Endothelial cell of umbilical vein (primary cell): ENCODE data around the gene GSTK1. TPM values are rescaled to one million over a fixed set of nuclear protein-coding genes. Genes with fewer than 3 reads are reported as not detected.

Experiments
- BruUV-seq: library from RNA; stranded (reverse); fragments of 400-500 nt; replicated peaks from 2 replicates; lab custom pipeline; 2021; lab: Mats Ljungman, UMichigan
- CTCF ChIA-PET: fragments of 300-600, 350-600 bp; sonication (Branson Sonifier 250); formaldehyde crosslinking; loops from one replicate; lab custom pipeline; 2021; ENCODE audit warnings: antibody characterized with exemption, inconsistent platforms; lab: Charles Lee
- POLR2A ChIA-PET: fragments of 300-600, 350-600 bp; sonication (Branson Sonifier 250); formaldehyde crosslinking; loops from one replicate; lab custom pipeline; 2021; ENCODE audit warnings: antibody characterized with exemption, inconsistent platforms; lab: Charles Lee
- DNase-seq: peaks from one replicate; pipeline ENCODE4 v3.0.0-alpha.2; 2011; ENCODE audit warnings: low read depth, low spot score
- FAIRE-seq: peaks from 2 replicates; lab custom pipeline; 2011; peaks lifted over from hg19 to GRCh38; lab: Jason Lieb, UNC
- H2AFZ ChIP-seq: 2 replicates; pipeline ENCODE4 v1.6.0; 2012; ENCODE audit warnings: low read depth, low read length, control low read depth, inconsistent platforms
- H3K27ac ChIP-seq: 2 replicates; pipeline ENCODE4 v1.5.1; 2011; ENCODE audit warnings: low read depth, mild to moderate bottlenecking, control low read depth, low read length, moderate library complexity; ENCODE audit not compliant: insufficient read depth
- H3K27me3 ChIP-seq, 2 experiments: 2 replicates each; pipeline versions ENCODE4 v1.6.0 to v1.6.1; 2011; ENCODE audit warnings: low read length in 2 of 2, mixed read lengths in 1 of 2; ENCODE audit not compliant: control insufficient read depth in 2 of 2, insufficient read depth in 2 of 2
- H3K36me3 ChIP-seq, 2 experiments: 2 replicates in 1 of 2; 3 replicates in 1 of 2; pipeline ENCODE4 v1.5.1; 2011; ENCODE audit warnings: low read length in 2 of 2, mild to moderate bottlenecking in 1 of 2, moderate library complexity in 1 of 2; ENCODE audit not compliant: control insufficient read depth in 2 of 2, insufficient read depth in 2 of 2; ENCODE audit errors: extremely low read depth in 1 of 2
- H3K4me1 ChIP-seq: 3 replicates; pipeline ENCODE4 v1.5.1; 2011; ENCODE audit warnings: mild to moderate bottlenecking, low read length; ENCODE audit not compliant: control insufficient read depth, insufficient read depth; ENCODE audit errors: extremely low read depth
- H3K4me2 ChIP-seq: 2 replicates; pipeline ENCODE4 v1.6.1; 2011; ENCODE audit warnings: low read length, control low read depth, mixed read lengths; ENCODE audit not compliant: insufficient read depth
- H3K4me3 ChIP-seq, 3 experiments: fragments of 200-600 bp in 1 of 3; sonication (generic), shearing (Covaris generic) in 1 of 3; replicated peaks in 1 of 3; 2 replicates each; pipeline ENCODE4 v1.5.1; 2011 to 2016; ENCODE audit warnings: control low read depth in 3 of 3, low read length in 3 of 3, mild to moderate bottlenecking in 2 of 3, inconsistent platforms in 1 of 3, low read depth in 1 of 3, moderate library complexity in 1 of 3; ENCODE audit not compliant: insufficient read depth in 1 of 3
- H3K79me2 ChIP-seq: 2 replicates; pipeline ENCODE4 v1.6.0; 2012; ENCODE audit warnings: low read length, inconsistent platforms; ENCODE audit not compliant: control insufficient read depth, insufficient read depth
- H3K9ac ChIP-seq: replicated peaks from 2 replicates; pipeline ENCODE3; 2011; ENCODE audit warnings: low read length, control low read depth; ENCODE audit not compliant: insufficient read depth; ENCODE audit errors: extremely low read depth
- H3K9me1 ChIP-seq: replicated peaks from 3 replicates; pipeline ENCODE4 v1.6.0; 2011; ENCODE audit warnings: mild to moderate bottlenecking, low read length; ENCODE audit not compliant: control insufficient read depth, insufficient read depth; ENCODE audit errors: extremely low read depth
- H3K9me3 ChIP-seq: replicated peaks from 2 replicates; pipeline ENCODE4 v1.5.1; 2012; ENCODE audit warnings: low read length, inconsistent platforms; ENCODE audit not compliant: control insufficient read depth, insufficient read depth
- H4K20me1 ChIP-seq: replicated peaks from 2 replicates; pipeline ENCODE3; 2011; ENCODE audit warnings: mild to moderate bottlenecking, low read length; ENCODE audit not compliant: control insufficient read depth, insufficient read depth; ENCODE audit errors: extremely low read depth
- CTCF ChIP-seq, 2 donors: IDR thresholded peaks; 1 replicate in 1 of 2; 2 replicates in 1 of 2; pipeline ENCODE4 v1.5.1; 2011; ENCODE audit warnings: low read length in 2 of 2, mild to moderate bottlenecking in 2 of 2, moderate library complexity in 2 of 2, control low read depth in 1 of 2, inconsistent platforms in 1 of 2, low read depth in 1 of 2; ENCODE audit not compliant: insufficient read depth in 1 of 2; ENCODE audit errors: extremely low read depth in 1 of 2
- EZH2 ChIP-seq: IDR thresholded peaks from 2 replicates; pipeline ENCODE4 v1.6.1; 2012; ENCODE audit warnings: borderline replicate concordance, low read depth, mild to moderate bottlenecking, moderate library complexity, low read length, inconsistent platforms; ENCODE audit not compliant: severe bottlenecking
- FOS ChIP-seq: IDR thresholded peaks from 2 replicates; pipeline ENCODE4 v1.6.1; 2011; ENCODE audit warnings: mild to moderate bottlenecking, low read length, moderate library complexity, borderline replicate concordance; ENCODE audit not compliant: insufficient read depth
- GATA2 ChIP-seq: IDR thresholded peaks from 2 replicates; pipeline ENCODE4 v1.7.0; 2011; ENCODE audit warnings: low read depth, mild to moderate bottlenecking, moderate library complexity, mixed read lengths, low read length; ENCODE audit not compliant: insufficient read length, insufficient read depth
- JUN ChIP-seq: IDR thresholded peaks from 2 replicates; pipeline ENCODE4 v1.6.1; 2011; ENCODE audit warnings: borderline replicate concordance, low read depth; ENCODE audit not compliant: insufficient read length, insufficient read depth
- MYC ChIP-seq: IDR thresholded peaks from one replicate; pipeline ENCODE4 v1.6.1; 2011; ENCODE audit warnings: mild to moderate bottlenecking, low read depth, low read length
- POLR2A ChIP-seq: IDR thresholded peaks from 2 replicates; pipeline ENCODE4 v1.6.1; 2012; ENCODE audit warnings: low read depth, mild to moderate bottlenecking, control low read depth, low read length
- POLR2AphosphoS5 ChIP-seq: IDR thresholded peaks from 2 replicates; pipeline ENCODE4 v1.6.1; 2012; ENCODE audit warnings: low read depth, mild to moderate bottlenecking, control low read depth, low read length, moderate library complexity; ENCODE audit not compliant: insufficient read depth
- dilution Hi-C: fragments of 300-500 bp; cut with MboI; formaldehyde crosslinking; loops from one replicate; pipeline ENCODE4 v1.15.0; 2019; ENCODE audit warnings: low sequenced_read_pairs; ENCODE audit not compliant: extremely low pct_ligation_motif_present
- intact Hi-C: fragments of 100-400 bp; cut with micrococcal nuclease; formaldehyde crosslinking; loops from one replicate; pipeline ENCODE4 v1.10.0; 2022
- polyA plus RNA-seq, 4 experiments: library from polyadenylated mRNA; depleted of rRNA in 3 of 4; stranded (reverse) in 3 of 4; unstranded in 1 of 4; fragments of >200 nt; gene quantifications; 2 replicates each; pipeline versions ENCODE4 v1.2.1 to v1.2.3, GENCODE V29; 2011 to 2012; ENCODE audit warnings: missing spikeins in 1 of 4
- total RNA-seq: library from RNA; stranded (reverse); gene quantifications from 2 replicates; pipeline ENCODE4 v1.2.3, GENCODE V29; 2021
- TF ChIP-seq, protein P1 (sequence below): IDR thresholded peaks from 2 replicates; pipeline ENCODE4 v1.6.1; 2011; ENCODE audit not compliant: insufficient read depth, insufficient read length

Gene GSTK1
- total and polyA plus RNA-seq, 2 donors (not counting 3 experiments of a cell fraction or from before 2014, with no cell fraction given), result 119 to 132 TPM

- H3K4me3 ChIP-seq, result no peak overlapping the region
- ChIA-PET POLR2A (no interaction called here), CTCF (interaction anchor here (0.7 to 1.9 kb wide), 3 partner anchors 31 to 78 kb away, joined by 4 to 5 read pairs (median 4); partner anchors contain the start of gene CASP2)
- H3K9me1 ChIP-seq, result no peaks in the 10 kb centered on the region
- H3K27me3 ChIP-seq, result no peaks in the 10 kb centered on the region
- FAIRE-seq (no peak), DNase-seq (no peak)
- H3K36me3 ChIP-seq, result no peaks in the 10 kb centered on the region
- H2AFZ ChIP-seq, result no peak overlapping the region
- no peaks in the 10 kb centered on the region for H3K9me3 ChIP-seq
- no peaks in the 10 kb centered on the region for H4K20me1 ChIP-seq
- no peak overlapping the region for H3K4me2 ChIP-seq
- TF ChIP-seq MYC (no peak), GATA2 (no peak), EZH2 (no peak), JUN (no peak), CTCF (IDR thresholded peaks at IDR 0.05; ENCODE audit: extremely low read depth in 1 of 2, insufficient read depth in 1 of 2, low read depth in 1 of 2, low read length in 2 of 2) (no peak), POLR2AphosphoS5 (no peak), FOS (no peak), POLR2A (no peak)
- TF ChIP-seq, protein P1, sequence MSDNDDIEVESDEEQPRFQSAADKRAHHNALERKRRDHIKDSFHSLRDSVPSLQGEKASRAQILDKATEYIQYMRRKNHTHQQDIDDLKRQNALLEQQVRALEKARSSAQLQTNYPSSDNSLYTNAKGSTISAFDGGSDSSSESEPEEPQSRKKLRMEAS, result no peak
- intact Hi-C loops (no loop called here), dilution Hi-C loops (no loop called here)
- no TSS peak for BruUV-seq
- H3K9ac ChIP-seq, result no peak overlapping the region
- no peak overlapping the region for H3K27ac ChIP-seq
- H3K79me2 ChIP-seq, result no peaks in the 10 kb centered on the region
- H3K4me1 ChIP-seq, result peaks cover 2% of the 10 kb centered on the region
These were observed 5.7 kb upstream of the GSTK1 start for GRCh38 chr7:143257501-143257900.
